Kasumi-1 (cell line): Measurements from ENCODE around the gene KDELR3.

Experiments used
- DNase-seq, 2 experiments: peaks; one replicate each; lab custom pipeline; 2025; lab: John Stamatoyannopoulos, UW

The KDELR3 gene

GRCh38 chr22:38440747-38441350 lies 27.0 kb upstream of the KDELR3 start:
- DNase-seq = no peak

GRCh38 chr22:38441620-38442287 lies 26.1 kb upstream of the KDELR3 start:
- no peak for DNase-seq

DNA sequence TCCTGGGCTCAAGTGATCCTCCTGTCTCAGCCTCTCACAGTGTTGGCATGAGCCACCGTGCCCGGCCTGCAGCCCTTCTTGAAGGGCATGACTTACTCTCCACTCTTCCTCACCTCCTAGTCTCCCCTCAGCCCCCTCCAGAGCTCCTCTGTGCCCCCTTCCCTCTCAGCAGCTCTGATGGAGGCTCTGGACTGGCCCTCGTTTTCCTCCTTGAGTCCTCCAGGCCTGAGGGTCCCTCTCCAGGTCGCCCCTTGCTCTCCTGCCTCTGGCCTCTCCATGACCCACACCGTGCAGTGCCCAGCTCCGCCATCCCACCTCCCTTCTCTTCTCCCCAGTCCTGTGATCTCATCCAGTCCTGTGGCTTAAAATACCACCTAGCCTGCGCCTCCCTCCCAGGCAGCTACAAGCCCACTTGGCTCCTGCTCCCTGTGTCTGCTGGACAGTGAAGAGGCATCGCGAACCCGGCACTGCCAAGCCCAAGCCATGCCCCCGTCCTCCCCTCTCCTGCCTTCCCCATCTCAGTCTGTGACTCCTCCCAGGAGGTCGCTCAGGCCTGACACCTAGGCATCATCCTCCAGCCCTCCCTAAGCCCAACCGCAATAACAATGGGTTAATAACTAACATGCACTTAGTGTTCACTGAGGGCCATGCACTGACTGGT lies 24.8 kb upstream of the KDELR3 start:
- DNase-seq = no peak

- no peak for DNase-seq
These were observed 24.0 kb upstream of the KDELR3 start for GRCh38 chr22:38443628-38444521.

DNA sequence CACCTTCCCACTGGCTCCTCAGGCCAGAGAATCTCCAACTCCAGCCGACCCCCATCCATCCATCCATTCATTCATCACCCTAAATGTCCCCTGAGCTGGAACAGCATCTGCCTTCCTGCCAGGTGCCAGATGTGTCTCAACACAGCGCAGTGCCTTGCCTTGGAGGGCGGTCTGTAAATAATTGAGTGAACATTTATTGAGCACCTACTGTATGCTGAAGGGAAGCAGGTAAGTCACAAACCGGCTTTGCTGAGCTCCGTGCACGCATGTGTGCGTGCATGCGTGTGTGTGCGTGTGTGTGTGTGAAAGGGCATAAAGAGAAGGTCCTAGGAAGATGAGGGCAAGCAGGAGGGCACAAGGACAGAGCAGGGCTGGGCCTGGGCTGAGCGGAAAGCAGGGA lies 23.1 kb upstream of the KDELR3 start:
- DNase-seq = no peak

- DNase-seq = no peak
These were observed 21.8 kb upstream of the KDELR3 start for GRCh38 chr22:38446018-38446601.

DNA sequence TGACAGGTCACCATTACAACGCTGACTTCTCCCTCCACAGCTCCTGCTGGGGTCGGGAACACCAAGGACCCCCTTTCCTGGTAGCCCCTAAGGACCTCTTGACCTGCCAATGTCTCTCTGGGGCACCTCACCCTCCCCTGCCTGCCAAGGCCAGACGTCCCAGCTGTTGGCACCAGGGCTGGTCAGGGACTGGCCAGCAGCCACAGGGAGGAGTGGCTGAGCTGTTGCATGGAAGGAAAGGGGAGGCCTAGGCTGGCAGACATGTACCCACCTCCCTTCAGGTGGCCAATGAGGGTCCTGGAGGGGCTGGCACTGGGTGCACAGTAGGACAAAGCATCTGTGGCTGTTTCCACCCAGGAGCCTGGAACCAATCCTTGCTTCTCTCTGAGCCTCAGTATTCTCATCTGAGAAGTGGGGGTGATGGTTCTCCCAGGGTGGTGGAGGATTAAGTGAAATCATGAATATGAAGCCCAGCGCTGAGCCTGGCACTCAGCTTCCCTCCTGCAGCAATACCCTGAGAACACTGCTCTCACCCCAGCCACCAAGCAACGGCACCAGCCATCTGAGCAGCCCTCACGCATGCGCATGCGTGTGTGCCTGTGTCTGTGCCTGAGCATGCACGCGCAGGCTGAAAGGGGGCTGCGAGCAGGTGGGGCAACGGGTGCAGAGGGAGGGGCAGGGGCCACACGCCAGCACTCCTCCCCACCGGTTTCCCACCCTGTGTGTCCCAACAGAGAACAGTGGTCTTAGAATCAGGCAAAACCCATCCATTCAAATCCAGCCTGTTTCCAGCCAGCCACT lies 18.8 kb upstream of the KDELR3 start:
- DNase-seq = no peak

- DNase-seq = no peak
These were observed 18.1 kb upstream of the KDELR3 start for GRCh38 chr22:38449776-38450175.

DNA sequence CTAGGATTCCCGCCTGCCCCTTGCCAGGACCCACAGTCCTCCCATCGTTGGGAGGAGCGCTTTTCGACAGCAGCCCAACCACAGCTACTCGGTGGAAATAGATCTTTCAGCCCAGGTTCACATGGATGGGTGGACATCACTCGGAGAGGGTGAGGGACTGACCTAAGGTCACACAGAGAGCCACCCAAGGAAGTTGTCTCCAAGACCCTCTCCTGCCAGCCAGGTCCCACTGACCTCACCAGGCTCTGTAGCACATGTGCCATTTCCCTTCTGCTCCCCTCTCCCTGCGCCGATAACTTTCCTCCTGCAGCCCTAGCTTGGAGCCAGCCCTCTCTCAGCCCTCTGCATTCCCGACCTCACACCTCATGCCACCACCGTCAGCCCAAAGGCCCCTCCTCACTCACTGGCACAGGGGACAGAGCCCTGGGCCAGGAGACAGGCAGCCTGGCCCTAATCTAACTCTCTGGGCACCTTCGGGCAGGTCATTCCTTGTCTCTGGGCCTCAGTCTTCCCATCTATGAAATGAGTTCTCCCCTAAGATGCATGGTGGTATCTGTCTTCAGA lies 17.6 kb upstream of the KDELR3 start:
- DNase-seq = no peak

DNA sequence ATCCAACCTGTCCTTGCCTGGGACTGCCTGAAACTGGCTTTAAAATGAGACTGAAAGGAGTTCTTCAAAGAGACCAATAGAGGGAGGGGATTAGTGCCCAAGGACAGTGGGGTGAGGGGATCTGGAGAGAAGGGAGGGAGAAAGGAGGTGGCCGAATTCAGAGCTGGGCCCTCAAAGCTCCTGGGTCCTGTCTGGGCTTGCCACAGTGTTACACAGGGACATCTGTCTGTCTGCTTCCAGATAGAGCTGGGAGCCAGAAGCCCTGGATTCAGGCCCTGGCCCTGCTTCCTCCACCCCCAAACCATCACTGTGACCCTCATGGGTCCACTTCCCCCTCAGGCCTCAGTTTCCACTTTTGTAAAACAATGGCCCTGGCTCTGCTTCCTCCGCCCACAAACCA lies 16.5 kb upstream of the KDELR3 start:
- no peak for DNase-seq

DNA sequence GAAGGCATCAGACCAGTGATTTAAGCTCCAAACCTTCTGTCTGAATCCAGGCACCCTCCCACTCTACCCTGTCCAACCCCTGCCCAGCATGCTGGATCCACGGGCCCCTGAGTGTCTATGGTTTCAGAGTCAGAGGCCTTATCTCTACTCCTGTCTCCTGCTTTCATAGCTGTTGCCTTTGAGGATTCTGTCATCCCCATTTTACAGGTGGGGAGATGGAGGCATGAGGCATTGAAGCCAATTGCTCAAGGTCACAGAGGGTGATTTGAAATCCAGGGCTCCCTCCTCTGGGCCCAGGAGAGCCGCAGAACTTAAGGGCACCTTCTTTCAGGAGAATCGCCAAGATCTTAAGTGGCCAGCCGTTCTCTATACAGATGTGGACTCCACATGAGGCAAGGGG lies 16.0 kb upstream of the KDELR3 start:
- no peak for DNase-seq

DNA sequence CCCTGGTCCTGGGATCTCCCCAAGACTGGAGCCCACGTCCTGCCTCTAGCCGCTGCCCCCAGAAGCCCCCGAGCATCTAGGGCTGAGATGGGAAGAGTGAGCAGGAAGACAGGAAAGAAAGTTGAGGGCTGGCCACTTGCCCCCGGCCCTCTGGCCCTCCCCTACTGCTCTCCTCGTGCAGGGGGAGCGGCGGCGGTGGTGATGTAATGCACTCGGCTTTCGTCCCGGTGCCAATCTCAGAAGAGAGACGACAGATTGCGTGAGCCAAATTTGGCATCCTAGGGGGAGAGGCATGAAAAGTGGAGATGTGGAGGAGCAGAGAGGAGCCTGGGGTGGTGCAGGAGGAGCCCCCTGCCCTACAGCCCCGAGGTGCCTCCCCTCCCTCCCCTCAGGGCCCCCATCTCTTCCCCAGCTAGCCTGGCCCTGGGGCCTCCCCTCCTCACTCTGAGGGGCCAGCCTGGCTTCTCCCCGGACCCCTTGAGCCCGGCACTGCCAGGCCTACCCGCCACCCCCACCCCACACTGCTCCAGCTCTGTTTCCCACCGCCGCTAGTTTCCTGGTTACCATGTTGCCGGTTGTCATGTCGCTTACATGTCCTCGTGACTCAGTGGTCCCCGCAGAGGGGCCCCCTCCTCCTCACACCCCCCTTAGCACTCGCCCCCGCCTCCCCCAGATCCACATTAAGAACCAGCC lies 15.4 kb upstream of the KDELR3 start:
- no peak for DNase-seq

GRCh38 chr22:38453066-38453672 lies 14.7 kb upstream of the KDELR3 start:
- DNase-seq = no peak

- DNase-seq = peak in 1 of 2 experiments; percentile 14
These were observed 13.9 kb upstream of the KDELR3 start for GRCh38 chr22:38453996-38454352.

DNA sequence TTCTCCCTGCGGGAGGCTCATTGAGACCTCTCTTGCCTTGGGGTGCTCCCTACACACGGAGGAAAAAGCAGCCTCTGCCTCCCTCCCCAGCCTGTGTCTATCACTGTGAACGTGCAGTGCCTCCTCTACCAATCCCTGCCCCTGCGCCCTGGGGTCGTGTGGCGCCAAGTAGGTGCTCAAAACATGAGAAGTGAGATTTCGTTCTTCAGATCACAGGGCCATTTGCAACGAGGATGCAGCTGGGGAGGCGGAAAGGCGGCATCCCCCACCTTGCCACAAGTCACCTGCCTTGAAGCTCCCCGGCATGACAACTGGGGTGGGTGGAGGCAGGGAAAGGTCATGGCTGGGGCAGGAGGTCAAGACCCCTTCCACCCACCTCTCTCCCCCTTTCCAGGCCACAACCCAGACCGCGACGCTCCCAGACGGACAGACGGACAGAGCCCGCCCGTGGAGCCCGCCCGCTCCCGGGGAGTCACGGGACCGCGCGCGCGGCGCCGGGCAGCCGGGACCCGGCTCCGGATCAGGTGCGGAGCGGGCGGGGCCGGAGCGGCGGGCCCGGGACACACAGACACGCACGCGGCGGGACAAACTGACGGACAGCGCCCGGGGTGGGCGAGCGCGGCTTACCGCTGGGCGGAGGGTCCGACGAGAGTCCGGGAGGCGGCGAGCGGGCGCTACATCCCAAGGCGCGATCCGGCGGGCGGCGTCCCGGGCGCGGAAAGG lies 13.4 kb upstream of the KDELR3 start:
- DNase-seq = no peak

- DNase-seq = no peak
These were observed 12.8 kb upstream of the KDELR3 start, which contains the start of gene KCNJ4 for GRCh38 chr22:38455076-38455529. Gene KCNJ4 (minus strand): TSS chr22:38455199. CDS start chr22:38428132, 27,067 bp downstream.

- no peak for DNase-seq
These were observed 12.2 kb upstream of the KDELR3 start for GRCh38 chr22:38455530-38456271.

GRCh38 chr22:38456272-38456835 lies 11.5 kb upstream of the KDELR3 start:
- DNase-seq = no peak
